SK-N-SH treated with all-trans-retinoic acid at 6 μM for 48 hours (cell line): ENCODE results near the gene PROZ.

Source experiments
- ARNTL ChIP-seq: fragments of 450-650 bp; formaldehyde crosslinking; IDR thresholded peaks from 2 replicates; pipeline ENCODE4 v1.5.0; 2020; ENCODE audit warnings: low read depth, mild to moderate bottlenecking, moderate library complexity, borderline replicate concordance
- BACH2 ChIP-seq: fragments of 250-450 bp; sonication (Bioruptor Pico); IDR thresholded peaks from 2 replicates; pipeline ENCODE4 v1.9.0; 2021; ENCODE audit warnings: mild to moderate bottlenecking, borderline replicate concordance
- ESRRG ChIP-seq: fragments of 250-450 bp; sonication (Bioruptor Pico); IDR thresholded peaks from 2 replicates; pipeline ENCODE4 v1.6.1; 2021; ENCODE audit warnings: mild to moderate bottlenecking
- POU6F1 ChIP-seq: fragments of 250-450 bp; sonication (Bioruptor Pico); IDR thresholded peaks from 2 replicates; pipeline ENCODE4 v1.8.0; 2021; ENCODE audit warnings: low read depth, mild to moderate bottlenecking, moderate library complexity, borderline replicate concordance
- PPARA ChIP-seq: fragments of 250-450 bp; sonication (Bioruptor Pico); IDR thresholded peaks from 2 replicates; pipeline ENCODE4 v1.5.0; 2020; ENCODE audit warnings: mild to moderate bottlenecking, borderline replicate concordance
- RARB ChIP-seq: fragments of 250-450 bp; sonication (Bioruptor Pico); IDR thresholded peaks from 2 replicates; pipeline ENCODE4 v1.8.0; 2021; ENCODE audit warnings: mild to moderate bottlenecking, moderate library complexity
- TOX ChIP-seq: fragments of 250-450 bp; sonication (Bioruptor Pico); IDR thresholded peaks from 2 replicates; pipeline ENCODE4 v1.8.0; 2021; ENCODE audit warnings: mild to moderate bottlenecking, moderate library complexity, borderline replicate concordance
- ZFP30 ChIP-seq: fragments of 450-650 bp; formaldehyde crosslinking; IDR thresholded peaks from 2 replicates; pipeline ENCODE4 v1.5.0; 2022; ENCODE audit warnings: mild to moderate bottlenecking, moderate library complexity
- ZNF565 ChIP-seq: fragments of 450-650 bp; formaldehyde crosslinking; conservative IDR thresholded peaks from 2 replicates; pipeline ENCODE4 v1.5.0; 2020; ENCODE audit warnings: low read depth, mild to moderate bottlenecking, moderate library complexity

DNA sequence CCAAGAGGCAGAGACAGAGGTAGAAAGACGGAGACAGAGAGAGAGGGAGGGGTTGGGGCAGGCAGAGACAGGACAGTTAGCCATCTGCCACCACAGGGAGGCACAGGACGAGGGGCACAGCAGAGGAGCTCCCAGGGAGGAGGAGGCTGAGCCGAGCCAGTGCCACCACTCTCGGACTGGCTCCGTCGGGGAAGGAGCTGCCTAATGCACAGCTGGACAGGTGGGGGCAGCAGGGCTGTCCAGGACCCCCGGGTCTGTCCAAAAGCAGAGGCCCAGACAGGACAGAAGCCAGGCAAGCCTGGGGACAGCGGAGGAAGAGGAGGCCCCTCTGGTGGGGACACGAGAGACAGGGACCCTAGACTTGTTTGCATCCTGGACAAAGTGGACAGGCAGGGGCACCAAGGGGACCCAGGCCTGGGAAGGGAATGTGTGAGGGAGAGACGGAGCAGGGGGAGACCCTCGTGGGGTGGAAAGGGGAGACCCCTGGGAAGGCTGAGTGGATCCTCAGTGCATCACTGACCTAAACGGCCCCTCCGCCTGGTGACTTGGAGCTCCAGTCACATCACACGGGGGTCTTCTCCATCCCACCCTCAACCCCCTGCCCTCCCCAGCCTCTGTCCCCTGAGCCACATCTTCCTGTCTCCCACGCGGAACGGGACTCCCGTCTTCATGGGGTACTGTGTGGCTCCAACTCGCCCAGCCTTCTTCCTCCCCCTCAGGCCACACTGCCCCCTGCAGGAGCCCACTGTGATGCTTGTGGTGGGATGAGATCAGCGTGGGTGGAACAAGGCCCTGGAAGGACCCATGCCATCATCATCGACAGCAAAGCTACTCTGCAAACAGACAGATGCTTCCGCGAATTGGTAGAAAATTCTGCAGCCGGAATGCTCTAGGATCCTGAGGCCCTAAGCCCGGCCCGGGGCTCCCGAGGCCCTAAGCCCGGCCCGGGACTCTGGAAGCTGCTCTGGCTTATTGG lies 34.9 kb upstream of the PROZ start:
- TF ChIP-seq ZFP30 (CRISPR knock-in tag), result no peak
- TF ChIP-seq ESRRG, result no peak
- TF ChIP-seq BACH2 (CRISPR knock-in tag), result no peak
- no peak for TF ChIP-seq ARNTL (CRISPR knock-in tag)
- no peak for TF ChIP-seq RARB (CRISPR knock-in tag)
- TF ChIP-seq POU6F1 (CRISPR knock-in tag), result no peak
- no peak for TF ChIP-seq TOX (CRISPR knock-in tag)
- no peak for TF ChIP-seq ZNF565
- no peak for TF ChIP-seq PPARA (CRISPR knock-in tag)
